Measurements from ENCODE around the gene GGN. TPM values are rescaled to one million over a fixed set of nuclear protein-coding genes. Genes with fewer than 3 reads are reported as not detected.
A peak's percentile ranks its signal among the peaks of the same experiment; 100 is the strongest.

Gene GGN
- total RNA-seq, 4 donors from 2014 or later, result 2.5 to 10.1 (median 6.2) TPM

- Histone ChIP-seq H3K27me3 (no peaks in the 10 kb centered on the region), H3K36me3 (no peaks in the 10 kb centered on the region), H3K4me1 (peaks cover 0 to 28% (median 20%) of the 10 kb centered on the region in 4 donors), H3K4me3 (no peak overlapping the region), H3K27ac (no peak overlapping the region), H3K9me3 (no peaks in the 10 kb centered on the region)
- TF ChIP-seq, protein P1, sequence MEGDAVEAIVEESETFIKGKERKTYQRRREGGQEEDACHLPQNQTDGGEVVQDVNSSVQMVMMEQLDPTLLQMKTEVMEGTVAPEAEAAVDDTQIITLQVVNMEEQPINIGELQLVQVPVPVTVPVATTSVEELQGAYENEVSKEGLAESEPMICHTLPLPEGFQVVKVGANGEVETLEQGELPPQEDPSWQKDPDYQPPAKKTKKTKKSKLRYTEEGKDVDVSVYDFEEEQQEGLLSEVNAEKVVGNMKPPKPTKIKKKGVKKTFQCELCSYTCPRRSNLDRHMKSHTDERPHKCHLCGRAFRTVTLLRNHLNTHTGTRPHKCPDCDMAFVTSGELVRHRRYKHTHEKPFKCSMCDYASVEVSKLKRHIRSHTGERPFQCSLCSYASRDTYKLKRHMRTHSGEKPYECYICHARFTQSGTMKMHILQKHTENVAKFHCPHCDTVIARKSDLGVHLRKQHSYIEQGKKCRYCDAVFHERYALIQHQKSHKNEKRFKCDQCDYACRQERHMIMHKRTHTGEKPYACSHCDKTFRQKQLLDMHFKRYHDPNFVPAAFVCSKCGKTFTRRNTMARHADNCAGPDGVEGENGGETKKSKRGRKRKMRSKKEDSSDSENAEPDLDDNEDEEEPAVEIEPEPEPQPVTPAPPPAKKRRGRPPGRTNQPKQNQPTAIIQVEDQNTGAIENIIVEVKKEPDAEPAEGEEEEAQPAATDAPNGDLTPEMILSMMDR (IDR thresholded peaks at IDR 0.05), result no peak
- peak in 1 of 2 donors; percentile 15 for TF ChIP-seq POLR2A (IDR thresholded peaks at IDR 0.05)
- DNase-seq, result peak in 2 of 3 donors; percentile 61 to 84
These were observed 5.0 kb upstream of the GGN start for GRCh38 chr19:38392707-38393308.

- peaks cover 3 to 36% (median 26%) of the 10 kb centered on the region in 4 donors for H3K4me1 ChIP-seq
These were observed 4.2 kb upstream of the GGN start for GRCh38 chr19:38391911-38392464.

GRCh38 chr19:38389957-38390924, 2.4 kb upstream of the GGN start:
- H3K27me3 ChIP-seq, result no peaks in the 10 kb centered on the region
- DNase-seq, result peak in 1 of 3 donors; percentile 38
- peaks cover 4 to 48% (median 31%) of the 10 kb centered on the region in 4 donors for H3K4me1 ChIP-seq
- TF ChIP-seq, protein P1 (IDR thresholded peaks at IDR 0.05), result no peak
- TF ChIP-seq POLR2A (IDR thresholded peaks at IDR 0.05), result no peak
- no peak overlapping the region for H3K27ac ChIP-seq
- H3K9me3 ChIP-seq, result no peaks in the 10 kb centered on the region
- H3K4me3 ChIP-seq, result no peak overlapping the region
- H3K36me3 ChIP-seq, result no peaks in the 10 kb centered on the region

More at GRCh38 chr19:38391911-38392464, 4.2 kb upstream of the GGN start:
- TF ChIP-seq, protein P1 (IDR thresholded peaks at IDR 0.05), result no peak
- no peak for TF ChIP-seq POLR2A (IDR thresholded peaks at IDR 0.05)
- Histone ChIP-seq H3K27me3 (no peaks in the 10 kb centered on the region), H3K9me3 (no peaks in the 10 kb centered on the region), H3K27ac (no peak overlapping the region), H3K36me3 (no peaks in the 10 kb centered on the region), H3K4me3 (no peak overlapping the region)
- DNase-seq, result peak in 1 of 3 donors; percentile 40

DNA sequence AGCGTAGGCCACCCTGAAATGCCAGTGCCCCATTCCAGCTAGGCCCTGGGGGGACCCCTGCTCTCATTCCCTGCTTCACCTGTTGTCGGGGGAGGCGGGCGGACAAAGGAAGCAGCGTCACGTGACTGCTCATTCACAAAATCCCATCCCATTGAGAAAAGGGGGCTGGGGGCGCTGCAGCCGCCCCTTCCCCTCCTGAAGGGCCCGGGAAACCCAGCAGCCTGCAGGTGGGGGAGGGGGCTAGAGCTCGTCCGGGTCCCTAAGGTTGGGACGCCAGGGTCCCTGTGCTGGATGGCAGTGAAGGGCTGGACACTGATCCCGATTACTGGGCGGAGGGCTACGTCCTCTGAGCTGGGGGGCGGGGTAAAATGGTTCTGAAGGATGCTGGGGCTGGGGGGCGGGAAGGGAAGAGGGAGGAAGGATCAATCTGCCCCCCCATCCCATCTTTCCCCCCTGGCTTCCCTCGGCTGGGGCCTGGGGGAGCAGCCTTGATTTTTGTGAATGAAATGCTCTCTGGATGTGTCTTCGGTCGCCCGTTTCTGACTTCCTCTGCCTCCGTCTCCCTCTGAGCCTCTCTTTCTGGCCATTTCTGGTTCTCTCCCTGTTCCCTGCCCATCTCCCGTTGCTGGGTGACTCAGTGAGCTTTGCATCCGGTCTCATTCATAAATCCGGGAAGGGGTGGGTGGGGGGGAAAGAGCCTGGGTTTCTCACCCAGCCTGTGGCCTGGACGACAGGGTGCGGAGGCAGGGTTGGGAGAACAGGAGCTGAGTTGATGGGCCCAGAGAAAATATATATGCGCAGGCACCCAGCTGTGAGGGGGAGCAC, 1.5 kb upstream of the GGN start:
- Histone ChIP-seq H3K36me3 (peaks cover 0 to 6% (median 0%) of the 10 kb centered on the region in 3 donors), H3K4me3 (peak overlapping the region in 3 of 4 donors; percentile 44 to 74 (median 56)), H3K4me1 (peaks cover 4 to 40% (median 27%) of the 10 kb centered on the region in 4 donors), H3K9me3 (no peaks in the 10 kb centered on the region), H3K27ac (peak overlapping the region in 2 of 4 donors; percentile 90 to 95), H3K27me3 (no peaks in the 10 kb centered on the region)
- DNase-seq, result peak in 2 of 3 donors; percentile 29 to 50
- TF ChIP-seq, protein P1 (IDR thresholded peaks at IDR 0.05), result no peak
- TF ChIP-seq POLR2A (IDR thresholded peaks at IDR 0.05), result no peak

Measured in Peyer's patch (tissue), 4 donors.